ENCODE results near the gene PLCG2.
"Not testable (repeated sequence)": the region's sequence is repeated elsewhere in the genome, so short reads cannot be mapped to it uniquely, and the experiment has no call there.

PLCG2 gene

GRCh38 chr16:81951564-81951963, 172.5 kb downstream of the PLCG2 start:
- TF ChIP-seq GATA1 (IDR thresholded peaks at IDR 0.05; ENCODE audit: low read depth, low read length) (no peak), POLR2A (IDR thresholded peaks at IDR 0.05; ENCODE audit: low read length) (no peak)
- no peak for DNase-seq

- DNase-seq, result no peak
- TF ChIP-seq GATA1 (IDR thresholded peaks at IDR 0.05; ENCODE audit: low read depth, low read length) (no peak), POLR2A (IDR thresholded peaks at IDR 0.05; ENCODE audit: low read length) (no peak)
Observed at GRCh38 chr16:81956213-81956948, 177.3 kb downstream of the PLCG2 start.

- no peak for DNase-seq
- no peak for TF ChIP-seq POLR2A (IDR thresholded peaks at IDR 0.05; ENCODE audit: low read length)
Observed at GRCh38 chr16:81964808-81965207, 185.7 kb downstream of the PLCG2 start.

GRCh38 chr16:81967358-81967757, 188.3 kb downstream of the PLCG2 start:
- TF ChIP-seq POLR2A (IDR thresholded peaks at IDR 0.05; ENCODE audit: low read length), result no peak
- TF ChIP-seq GATA1 (IDR thresholded peaks at IDR 0.05; ENCODE audit: low read depth, low read length), result no peak
- DNase-seq, result no peak

- no peak for TF ChIP-seq POLR2A (IDR thresholded peaks at IDR 0.05; ENCODE audit: low read length)
- no peak for TF ChIP-seq GATA1 (IDR thresholded peaks at IDR 0.05; ENCODE audit: low read depth, low read length)
Observed at GRCh38 chr16:81971853-81972252, 192.8 kb downstream of the PLCG2 start.

GRCh38 chr16:81973737-81974136, 194.6 kb downstream of the PLCG2 start:
- TF ChIP-seq POLR2A (IDR thresholded peaks at IDR 0.05; ENCODE audit: low read length) (no peak), GATA1 (IDR thresholded peaks at IDR 0.05; ENCODE audit: low read depth, low read length) (no peak)
- DNase-seq, result no peak

More at GRCh38 chr16:81971853-81972252, 192.8 kb downstream of the PLCG2 start:
- DNase-seq, result no peak

GRCh38 chr16:81975637-81976036, 196.5 kb downstream of the PLCG2 start:
- no peak for DNase-seq
- TF ChIP-seq POLR2A (IDR thresholded peaks at IDR 0.05; ENCODE audit: low read length), result no peak
- no peak for TF ChIP-seq GATA1 (IDR thresholded peaks at IDR 0.05; ENCODE audit: low read depth, low read length)

GRCh38 chr16:81977335-81977942, 198.3 kb downstream of the PLCG2 start:
- not testable (repeated sequence) for DNase-seq

- no peak for TF ChIP-seq GATA1 (IDR thresholded peaks at IDR 0.05; ENCODE audit: low read depth, low read length)
- TF ChIP-seq POLR2A (IDR thresholded peaks at IDR 0.05; ENCODE audit: low read length), result no peak
- no peak for DNase-seq
Observed at GRCh38 chr16:81987121-81987520, 208.0 kb downstream of the PLCG2 start.

- no peak for TF ChIP-seq GATA1 (IDR thresholded peaks at IDR 0.05; ENCODE audit: low read depth, low read length)
- no peak for TF ChIP-seq POLR2A (IDR thresholded peaks at IDR 0.05; ENCODE audit: low read length)
Observed at GRCh38 chr16:81987706-81988105, 208.6 kb downstream of the PLCG2 start.

GRCh38 chr16:81992859-81993258, 213.8 kb downstream of the PLCG2 start:
- no peak for TF ChIP-seq POLR2A (IDR thresholded peaks at IDR 0.05; ENCODE audit: low read length)
- no peak for TF ChIP-seq GATA1 (IDR thresholded peaks at IDR 0.05; ENCODE audit: low read depth, low read length)
- DNase-seq, result no peak

More at GRCh38 chr16:81987706-81988105, 208.6 kb downstream of the PLCG2 start:
- no peak for DNase-seq

- DNase-seq, result peak in 1 of 2 experiments; percentile 3
- TF ChIP-seq POLR2A (IDR thresholded peaks at IDR 0.05; ENCODE audit: low read length) (no peak), GATA1 (IDR thresholded peaks at IDR 0.05; ENCODE audit: low read depth, low read length) (no peak)
Observed at GRCh38 chr16:81994485-81994884, 215.4 kb downstream of the PLCG2 start.

GRCh38 chr16:81995651-81996050, 216.6 kb downstream of the PLCG2 start:
- DNase-seq, result no peak
- no peak for TF ChIP-seq POLR2A (IDR thresholded peaks at IDR 0.05; ENCODE audit: low read length)
- no peak for TF ChIP-seq GATA1 (IDR thresholded peaks at IDR 0.05; ENCODE audit: low read depth, low read length)

GRCh38 chr16:81996664-81997509, 217.8 kb downstream of the PLCG2 start:
- no peak for TF ChIP-seq GATA1 (IDR thresholded peaks at IDR 0.05; ENCODE audit: low read depth, low read length)
- DNase-seq, result no peak
